ENCODE data around the gene C3orf20.

- no peak for TF ChIP-seq NFRKB (IDR thresholded peaks at IDR 0.05)
- no peak for TF ChIP-seq PKNOX1 (IDR thresholded peaks at IDR 0.05)
- no peak for TF ChIP-seq ARNT (IDR thresholded peaks at IDR 0.05)
- TF ChIP-seq FOXA1 (IDR thresholded peaks at IDR 0.05), result no peak
Measured at GRCh38 chr3:14634763-14635400, 40.1 kb upstream of the C3orf20 start.
